DOHH2 (cell line): ENCODE measurements around the gene MGMT.

Source experiments
- H3F3A ChIP-seq: fragments of 200-600 bp; sonication (generic), shearing (Covaris generic); 2 replicates; pipeline ENCODE4 v1.6.0; 2016; ENCODE audit warnings: antibody characterized with exemption, mild to moderate bottlenecking; ENCODE audit not compliant: control insufficient read depth, insufficient read depth
- H3K27ac ChIP-seq: fragments of 200-600 bp; sonication (generic); 2 replicates; pipeline ENCODE4 v1.5.1; 2014; ENCODE audit warnings: low read depth, mild to moderate bottlenecking, low read length, moderate library complexity
- H3K27me3 ChIP-seq: fragments of 200-600 bp; sonication (generic); 2 replicates; pipeline ENCODE4 v1.6.1; 2014; ENCODE audit warnings: mild to moderate bottlenecking, low read length, mixed read lengths; ENCODE audit not compliant: control insufficient read depth
- H3K36me3 ChIP-seq: fragments of 200-600 bp; sonication (generic); 2 replicates; pipeline ENCODE4 v1.6.1; 2014; ENCODE audit warnings: mild to moderate bottlenecking, low read length, moderate library complexity, mixed read lengths; ENCODE audit not compliant: control insufficient read depth
- H3K4me1 ChIP-seq: fragments of 200-600 bp; sonication (generic); 2 replicates; pipeline ENCODE4 v1.6.1; 2014; ENCODE audit warnings: mild to moderate bottlenecking, low read length, mixed read lengths; ENCODE audit not compliant: control insufficient read depth
- H3K4me2 ChIP-seq: fragments of 200-600 bp; sonication (generic); 2 replicates; pipeline ENCODE4 v1.6.0; 2014; ENCODE audit warnings: mild to moderate bottlenecking, low read length, moderate library complexity
- H3K4me3 ChIP-seq: fragments of 200-600 bp; sonication (generic); 2 replicates; pipeline ENCODE4 v1.5.1; 2014; ENCODE audit warnings: mild to moderate bottlenecking, low read length, mixed read lengths
- H3K79me2 ChIP-seq: fragments of 200-600 bp; sonication (generic); 2 replicates; pipeline ENCODE4 v1.6.1; 2014; ENCODE audit warnings: mild to moderate bottlenecking, low read length, mixed read lengths; ENCODE audit not compliant: control insufficient read depth
- H3K9me2 ChIP-seq: fragments of 200-600 bp; sonication (generic); replicated peaks from 2 replicates; pipeline ENCODE4 v1.6.1; 2014; ENCODE audit warnings: mild to moderate bottlenecking, low read length, mixed read lengths; ENCODE audit not compliant: control insufficient read depth
- H3K9me3 ChIP-seq: fragments of 200-600 bp; sonication (generic); 2 replicates; pipeline ENCODE4 v1.6.1; 2014; ENCODE audit warnings: antibody characterized with exemption, low read length, mixed read lengths; ENCODE audit not compliant: control insufficient read depth, insufficient read depth
- H4K20me1 ChIP-seq: fragments of 200-600 bp; sonication (generic); 2 replicates; pipeline ENCODE4 v1.6.0; 2014; ENCODE audit warnings: low read depth, mild to moderate bottlenecking, antibody characterized with exemption, low read length, moderate library complexity; ENCODE audit not compliant: control insufficient read depth, insufficient read depth
- EZH2phosphoT487 ChIP-seq: fragments of 200-600 bp; sonication (generic); IDR thresholded peaks from 2 replicates; pipeline ENCODE4 v1.6.1; 2017; ENCODE audit warnings: borderline replicate concordance, mild to moderate bottlenecking, antibody characterized with exemption, low read length, moderate library complexity, mixed read lengths
- TF ChIP-seq, protein P1 (sequence below): fragments of 200-600 bp; sonication (generic); IDR thresholded peaks from one replicate; pipeline ENCODE4 v1.5.1; 2014; ENCODE audit warnings: antibody characterized with exemption, mild to moderate bottlenecking, low read depth, low read length; ENCODE audit not compliant: poor library complexity, severe bottlenecking

MGMT gene

DNA sequence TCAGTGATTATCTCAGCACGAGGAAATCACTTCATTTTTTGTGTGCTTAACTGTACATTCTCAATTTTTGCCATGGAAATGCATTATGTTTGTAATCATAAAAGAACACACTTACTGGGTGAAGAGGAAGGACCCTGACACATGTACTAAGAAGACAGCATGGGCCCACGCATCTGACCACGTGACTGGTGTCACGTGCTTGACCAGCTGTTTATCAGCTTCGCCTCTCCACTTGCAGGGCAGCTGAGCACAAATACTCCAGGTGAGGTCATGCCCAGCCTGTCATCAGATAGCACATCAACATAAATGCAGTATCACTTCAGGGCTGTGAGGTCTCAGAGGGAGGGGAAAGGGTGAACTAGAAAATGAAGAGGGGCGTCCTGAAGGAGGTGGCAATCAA is 317.2 kb downstream of the MGMT start:
- TF ChIP-seq EZH2phosphoT487 = no peak
- TF ChIP-seq, protein P1, sequence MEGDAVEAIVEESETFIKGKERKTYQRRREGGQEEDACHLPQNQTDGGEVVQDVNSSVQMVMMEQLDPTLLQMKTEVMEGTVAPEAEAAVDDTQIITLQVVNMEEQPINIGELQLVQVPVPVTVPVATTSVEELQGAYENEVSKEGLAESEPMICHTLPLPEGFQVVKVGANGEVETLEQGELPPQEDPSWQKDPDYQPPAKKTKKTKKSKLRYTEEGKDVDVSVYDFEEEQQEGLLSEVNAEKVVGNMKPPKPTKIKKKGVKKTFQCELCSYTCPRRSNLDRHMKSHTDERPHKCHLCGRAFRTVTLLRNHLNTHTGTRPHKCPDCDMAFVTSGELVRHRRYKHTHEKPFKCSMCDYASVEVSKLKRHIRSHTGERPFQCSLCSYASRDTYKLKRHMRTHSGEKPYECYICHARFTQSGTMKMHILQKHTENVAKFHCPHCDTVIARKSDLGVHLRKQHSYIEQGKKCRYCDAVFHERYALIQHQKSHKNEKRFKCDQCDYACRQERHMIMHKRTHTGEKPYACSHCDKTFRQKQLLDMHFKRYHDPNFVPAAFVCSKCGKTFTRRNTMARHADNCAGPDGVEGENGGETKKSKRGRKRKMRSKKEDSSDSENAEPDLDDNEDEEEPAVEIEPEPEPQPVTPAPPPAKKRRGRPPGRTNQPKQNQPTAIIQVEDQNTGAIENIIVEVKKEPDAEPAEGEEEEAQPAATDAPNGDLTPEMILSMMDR = no peak
- Histone ChIP-seq H3K9me2 (no peaks in the 10 kb centered on the region), H3K4me2 (no peak overlapping the region)

DNA sequence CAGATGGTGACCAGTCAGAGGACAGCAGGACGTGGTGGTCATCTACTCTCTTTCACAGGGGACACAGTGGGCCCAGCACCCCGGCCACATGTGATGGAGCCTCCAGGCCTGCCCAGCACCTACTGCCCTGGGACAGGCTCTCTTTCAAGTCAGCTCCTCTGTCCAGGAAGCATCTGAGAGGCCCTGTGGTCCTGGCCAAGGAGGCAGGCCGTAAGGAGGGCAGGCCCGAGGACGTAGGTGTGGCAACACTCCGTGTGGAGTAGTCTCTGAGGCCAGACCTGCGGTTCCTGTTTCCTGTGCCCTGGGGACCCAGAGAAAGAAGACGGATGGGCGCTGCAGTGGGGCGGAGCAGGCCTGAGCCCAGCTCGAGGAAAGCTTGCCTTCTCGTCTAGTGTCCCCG is 317.9 kb downstream of the MGMT start:
- H3K4me3 ChIP-seq = no peak overlapping the region
- no peaks in the 10 kb centered on the region for H3K4me1 ChIP-seq
- H3K27me3 ChIP-seq = no peaks in the 10 kb centered on the region
- TF ChIP-seq EZH2phosphoT487 = no peak
- TF ChIP-seq, protein P1 = no peak
- H3K79me2 ChIP-seq = no peaks in the 10 kb centered on the region
- no peaks in the 10 kb centered on the region for H3K36me3 ChIP-seq
- H3K9me2 ChIP-seq = no peaks in the 10 kb centered on the region
- no peak overlapping the region for H3K4me2 ChIP-seq
- H3K9me3 ChIP-seq = no peaks in the 10 kb centered on the region
- no peak overlapping the region for H3K27ac ChIP-seq
- no peaks in the 10 kb centered on the region for H4K20me1 ChIP-seq
- no peaks in the 10 kb centered on the region for H3F3A ChIP-seq

More for the DNA sequence above, 317.2 kb downstream of the MGMT start:
- no peaks in the 10 kb centered on the region for H3K79me2 ChIP-seq
- H3F3A ChIP-seq = no peaks in the 10 kb centered on the region
- no peaks in the 10 kb centered on the region for H3K4me1 ChIP-seq
- H4K20me1 ChIP-seq = no peaks in the 10 kb centered on the region
- H3K36me3 ChIP-seq = no peaks in the 10 kb centered on the region
- H3K4me3 ChIP-seq = no peak overlapping the region
- no peak overlapping the region for H3K27ac ChIP-seq
- no peaks in the 10 kb centered on the region for H3K27me3 ChIP-seq
- no peaks in the 10 kb centered on the region for H3K9me3 ChIP-seq

DNA sequence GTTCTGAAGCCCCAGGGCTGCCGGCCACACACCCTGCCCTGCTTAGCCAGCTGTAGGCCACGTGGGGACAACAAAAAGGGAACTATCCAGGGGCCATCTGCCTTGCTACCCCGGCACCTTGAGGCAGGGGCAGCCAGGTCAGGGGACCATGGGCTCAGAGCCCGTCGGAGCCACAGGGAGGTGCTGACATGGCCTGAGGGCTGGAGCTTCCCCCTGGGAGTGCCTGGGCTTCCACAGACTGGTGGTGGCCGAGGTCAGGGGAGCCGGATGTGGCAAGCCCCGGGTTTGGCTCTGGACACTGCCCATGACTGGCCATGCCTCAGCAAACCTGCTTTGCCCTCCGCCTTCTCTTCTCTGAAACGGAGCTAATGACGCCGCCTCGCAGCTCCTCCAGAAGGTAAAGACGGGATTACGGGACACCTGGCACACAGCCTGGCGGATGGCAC is 318.5 kb downstream of the MGMT start:
- no peaks in the 10 kb centered on the region for H3K36me3 ChIP-seq
- no peaks in the 10 kb centered on the region for H3K9me3 ChIP-seq
- H4K20me1 ChIP-seq = no peaks in the 10 kb centered on the region
- no peaks in the 10 kb centered on the region for H3F3A ChIP-seq
- no peak overlapping the region for H3K27ac ChIP-seq
- H3K4me3 ChIP-seq = no peak overlapping the region
- no peaks in the 10 kb centered on the region for H3K9me2 ChIP-seq
- TF ChIP-seq, protein P1 = no peak
- no peak for TF ChIP-seq EZH2phosphoT487
- H3K4me1 ChIP-seq = no peaks in the 10 kb centered on the region
- no peaks in the 10 kb centered on the region for H3K27me3 ChIP-seq
- no peaks in the 10 kb centered on the region for H3K79me2 ChIP-seq
- no peak overlapping the region for H3K4me2 ChIP-seq
